Activated CD8-positive, alpha-beta memory T cell treated with anti-CD3 and anti-CD28 coated beads for 48 hours (primary cell): ENCODE data around the gene DGKQ.
"Not testable (repeated sequence)": the region's sequence is repeated elsewhere in the genome, so short reads cannot be mapped to it uniquely, and the experiment has no call there.

Experiments used
- DNase-seq, 3 experiments: peaks; one replicate each; pipeline ENCODE4 v3.0.0-alpha.2; 2020; ENCODE audit warnings: low read depth in 2 of 3, low spot score in 2 of 3

Gene DGKQ

GRCh38 chr4:951594-952468 is 21.5 kb downstream of the DGKQ start:
- no peak for DNase-seq

- no peak for DNase-seq
Observed at GRCh38 chr4:951186-951585, 22.2 kb downstream of the DGKQ start.

- no peak for DNase-seq
Observed at GRCh38 chr4:950136-951020, 23.0 kb downstream of the DGKQ start.

GRCh38 chr4:949656-950055 is 23.7 kb downstream of the DGKQ start:
- no peak for DNase-seq

GRCh38 chr4:948936-949300 is 24.5 kb downstream of the DGKQ start:
- no peak for DNase-seq

- DNase-seq = no peak
Observed at GRCh38 chr4:948101-948935, 25.1 kb downstream of the DGKQ start.

GRCh38 chr4:947491-947971 is 25.8 kb downstream of the DGKQ start:
- no peak for DNase-seq

GRCh38 chr4:946517-947471 is 26.6 kb downstream of the DGKQ start:
- DNase-seq = no peak

- no peak for DNase-seq
Observed at GRCh38 chr4:946103-946450, 27.3 kb downstream of the DGKQ start.

GRCh38 chr4:945274-946102 is 27.9 kb downstream of the DGKQ start:
- no peak for DNase-seq

- DNase-seq = not testable (repeated sequence)
Observed at GRCh38 chr4:939508-939907, 33.9 kb downstream of the DGKQ start.

- no peak for DNase-seq
Observed at GRCh38 chr4:932713-933070, 40.7 kb downstream of the DGKQ start.

- DNase-seq = peak; percentile 92 to 97 (median 96)
Observed at GRCh38 chr4:931960-932712, 41.2 kb downstream of the DGKQ start, which contains the start of the genes GAK and TMEM175. TSS of gene GAK (minus strand) at chr4:932316. CDS start at chr4:932187, 129 bp downstream. TSS of gene TMEM175 (plus strand) at chr4:932460. CDS start at chr4:947740, 15,280 bp downstream.

- no peak for DNase-seq
Observed at GRCh38 chr4:931194-931959, 42.0 kb downstream of the DGKQ start.

- no peak for DNase-seq
Observed at GRCh38 chr4:930827-931193, 42.6 kb downstream of the DGKQ start.

- no peak for DNase-seq
Observed at GRCh38 chr4:930028-930551, 43.3 kb downstream of the DGKQ start.

- DNase-seq = no peak
Observed at GRCh38 chr4:929096-929765, 44.1 kb downstream of the DGKQ start.
